Lower lobe of right lung (tissue), 2 donors: Measurements from ENCODE around the gene ZCCHC14. TPM values are rescaled to one million over a fixed set of nuclear protein-coding genes. Genes with fewer than 3 reads are reported as not detected.
"Not testable (repeated sequence)": the region's sequence is repeated elsewhere in the genome, so short reads cannot be mapped to it uniquely, and the experiment has no call there.

Experiments
- ATAC-seq, 2 donors: fragments of 200-7000 bp; cut with Tn5 transposase; one replicate each; pipeline ENCODE4 v1.9.1; 2020 to 2022; ENCODE audit warnings: mild to moderate bottlenecking in 2 of 2, moderate library complexity in 2 of 2
- DNase-seq: peaks from one replicate; pipeline ENCODE4 v3.0.0-alpha.2; 2020
- H3K27ac ChIP-seq: fragments of 200-600 bp; one replicate; pipeline ENCODE4 v1.8.0; 2022
- H3K27me3 ChIP-seq: fragments of 200-600 bp; one replicate; pipeline ENCODE4 v1.8.0; 2022; ENCODE audit warnings: low read depth
- H3K36me3 ChIP-seq: fragments of 200-600 bp; one replicate; pipeline ENCODE4 v1.8.0; 2022; ENCODE audit warnings: mild to moderate bottlenecking
- H3K4me1 ChIP-seq: fragments of 200-600 bp; one replicate; pipeline ENCODE4 v1.8.0; 2022
- H3K4me3 ChIP-seq: fragments of 200-600 bp; one replicate; pipeline ENCODE4 v1.8.0; 2022; ENCODE audit warnings: mild to moderate bottlenecking
- H3K9me3 ChIP-seq: fragments of 200-600 bp; one replicate; pipeline ENCODE4 v1.8.0; 2022
- intact Hi-C: fragments of 100-400 bp; cut with DNase I; formaldehyde crosslinking; loops from one replicate; pipeline ENCODE4 v1.11.0; 2022
- total RNA-seq: library from RNA; stranded (reverse); fragmentation: NEBNext Ultra II Directional; extraction: Animal tissue kit (Norgen Biotek cat#: 25700); gene quantifications from one replicate; pipeline ENCODE4 v1.2.1, GENCODE V29; 2021
- TF ChIP-seq, protein P1 (sequence below): fragments of 200-600 bp; IDR thresholded peaks from one replicate; pipeline ENCODE4 v1.8.0; 2022; ENCODE audit warnings: antibody characterized with exemption, mild to moderate bottlenecking
- donor health status: DM: no; HTN: yes; CAD: no; lungs with severe emphysema.

ZCCHC14 gene
- total RNA-seq, 1 donor from 2014 or later = 23.9 TPM

DNA sequence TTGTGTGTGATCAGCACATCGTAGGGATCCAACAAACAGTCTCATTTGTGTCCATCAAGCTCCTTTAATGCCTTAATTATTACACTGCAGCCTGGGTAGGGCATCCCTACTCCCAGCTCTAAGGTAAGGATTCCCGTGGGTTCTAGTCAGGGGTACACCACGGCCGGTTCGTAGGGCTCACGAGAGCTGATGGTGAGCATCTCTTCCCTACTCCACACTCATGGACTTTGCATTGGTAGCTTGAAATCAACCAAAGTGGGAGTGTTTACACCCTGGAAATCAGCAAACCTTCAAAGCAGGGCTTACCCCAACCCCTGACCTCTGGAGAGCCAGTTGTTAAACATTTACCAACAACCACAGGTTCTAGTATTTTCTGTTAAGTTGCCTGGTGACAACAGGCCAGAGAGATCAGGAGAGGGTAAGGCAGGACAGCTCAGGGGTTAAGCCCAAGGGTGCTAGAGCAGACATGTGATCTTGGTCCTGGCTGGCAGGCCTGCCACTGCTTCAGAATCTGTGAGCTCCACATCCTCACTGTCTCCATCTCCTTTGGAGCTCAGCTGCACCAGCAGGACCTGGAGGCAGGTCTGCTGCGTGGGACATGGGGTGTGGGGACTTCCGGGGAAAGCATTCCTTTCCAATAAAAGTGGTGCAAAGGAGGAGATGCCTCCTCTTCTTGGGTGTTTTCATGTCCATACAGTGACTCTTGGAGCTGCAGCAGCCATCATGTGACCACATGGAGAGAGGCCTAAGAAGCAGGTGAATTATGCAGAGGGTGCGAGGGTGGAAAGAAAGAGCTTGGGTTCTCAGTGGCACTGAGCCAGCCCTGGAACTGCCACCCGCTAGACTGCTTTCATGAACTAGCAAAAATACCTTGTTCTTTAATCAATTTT lies 36.1 kb upstream of the ZCCHC14 start:
- DNase-seq = no peak
- no peak overlapping the region for H3K27ac ChIP-seq
- no peaks in the 10 kb centered on the region for H3K27me3 ChIP-seq
- no peak overlapping the region for H3K4me3 ChIP-seq
- no peaks in the 10 kb centered on the region for H3K4me1 ChIP-seq
- no peak for ATAC-seq
- H3K36me3 ChIP-seq = no peaks in the 10 kb centered on the region
- intact Hi-C loops = no loop called here
- TF ChIP-seq, protein P1, sequence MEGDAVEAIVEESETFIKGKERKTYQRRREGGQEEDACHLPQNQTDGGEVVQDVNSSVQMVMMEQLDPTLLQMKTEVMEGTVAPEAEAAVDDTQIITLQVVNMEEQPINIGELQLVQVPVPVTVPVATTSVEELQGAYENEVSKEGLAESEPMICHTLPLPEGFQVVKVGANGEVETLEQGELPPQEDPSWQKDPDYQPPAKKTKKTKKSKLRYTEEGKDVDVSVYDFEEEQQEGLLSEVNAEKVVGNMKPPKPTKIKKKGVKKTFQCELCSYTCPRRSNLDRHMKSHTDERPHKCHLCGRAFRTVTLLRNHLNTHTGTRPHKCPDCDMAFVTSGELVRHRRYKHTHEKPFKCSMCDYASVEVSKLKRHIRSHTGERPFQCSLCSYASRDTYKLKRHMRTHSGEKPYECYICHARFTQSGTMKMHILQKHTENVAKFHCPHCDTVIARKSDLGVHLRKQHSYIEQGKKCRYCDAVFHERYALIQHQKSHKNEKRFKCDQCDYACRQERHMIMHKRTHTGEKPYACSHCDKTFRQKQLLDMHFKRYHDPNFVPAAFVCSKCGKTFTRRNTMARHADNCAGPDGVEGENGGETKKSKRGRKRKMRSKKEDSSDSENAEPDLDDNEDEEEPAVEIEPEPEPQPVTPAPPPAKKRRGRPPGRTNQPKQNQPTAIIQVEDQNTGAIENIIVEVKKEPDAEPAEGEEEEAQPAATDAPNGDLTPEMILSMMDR = no peak
- H3K9me3 ChIP-seq = peaks cover 23% of the 10 kb centered on the region

DNA sequence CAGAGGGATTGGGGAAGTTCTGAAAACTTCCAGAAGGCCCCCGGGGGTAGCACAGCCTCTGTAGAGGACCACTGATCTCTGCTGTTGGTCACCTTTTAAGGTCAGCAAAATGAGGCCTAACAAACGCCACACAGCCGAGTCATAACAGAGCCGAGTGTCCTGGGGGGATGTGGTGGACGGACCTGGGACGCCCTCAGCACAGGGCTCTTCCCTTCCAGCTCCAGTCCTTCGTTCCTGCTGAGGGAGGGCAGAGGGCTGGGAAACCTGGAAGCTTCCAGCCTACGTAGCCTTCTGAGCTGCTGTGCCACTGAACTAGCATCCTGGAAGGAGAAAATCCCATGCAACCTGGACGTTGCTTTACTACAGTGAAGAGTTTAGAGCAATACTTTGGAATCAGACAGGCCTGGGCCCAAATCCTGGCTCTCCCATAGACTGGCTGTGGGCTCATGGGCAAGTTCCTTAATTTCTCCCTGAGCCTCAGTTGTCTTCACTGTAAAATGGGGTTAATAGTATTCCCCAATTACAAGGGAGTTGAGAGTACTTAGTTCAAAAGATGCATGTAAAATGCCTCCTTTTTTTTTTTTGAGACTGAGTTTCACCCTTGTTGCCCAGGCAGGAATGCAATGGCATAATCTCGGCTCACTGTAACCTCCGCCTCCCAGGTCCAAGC lies 34.4 kb upstream of the ZCCHC14 start:
- Histone ChIP-seq H3K27me3 (no peaks in the 10 kb centered on the region), H3K4me1 (no peaks in the 10 kb centered on the region), H3K9me3 (peaks cover 12% of the 10 kb centered on the region), H3K36me3 (no peaks in the 10 kb centered on the region), H3K27ac (no peak overlapping the region), H3K4me3 (no peak overlapping the region)
- intact Hi-C loops = no loop called here
- TF ChIP-seq, protein P1 = no peak
- DNase-seq (no peak), ATAC-seq (no peak)

DNA sequence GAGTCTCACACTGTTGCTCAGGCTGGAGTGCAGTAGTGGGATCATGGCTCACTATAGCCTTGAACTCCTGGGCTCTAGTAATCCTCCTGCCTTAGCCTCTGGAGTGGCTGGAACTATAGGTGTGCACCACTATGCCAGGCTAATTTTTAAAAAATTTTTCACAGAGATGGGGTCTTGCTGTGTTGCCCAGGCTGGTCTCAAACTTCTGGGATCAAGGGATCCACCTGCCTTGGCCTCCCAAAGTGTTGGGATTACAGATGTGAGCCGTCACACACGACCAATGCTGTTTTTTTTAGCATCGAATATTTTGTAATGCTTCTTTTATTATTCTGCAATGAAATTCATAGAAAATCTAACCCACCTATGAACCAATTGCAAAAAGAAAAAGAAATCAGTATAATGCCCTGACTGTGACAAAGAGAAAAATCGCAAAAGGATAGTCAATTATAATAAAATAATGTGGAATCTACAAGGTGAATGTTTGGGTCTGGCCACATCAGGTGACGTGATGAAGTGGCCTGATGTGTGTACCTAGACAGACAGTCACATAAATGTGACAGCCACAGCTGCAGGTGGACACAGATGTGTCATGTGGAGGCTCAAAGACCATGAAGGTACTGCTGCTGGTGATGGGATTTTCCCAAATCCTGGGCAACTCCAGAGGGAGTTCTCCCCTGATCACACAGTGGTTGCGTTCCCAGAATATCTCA lies 33.6 kb upstream of the ZCCHC14 start:
- ATAC-seq = no peak
- Histone ChIP-seq H3K4me3 (no peak overlapping the region), H3K27me3 (no peaks in the 10 kb centered on the region), H3K4me1 (no peaks in the 10 kb centered on the region), H3K36me3 (no peaks in the 10 kb centered on the region), H3K27ac (no peak overlapping the region), H3K9me3 (peaks cover 12% of the 10 kb centered on the region)
- DNase-seq = no peak
- intact Hi-C loops = no loop called here
- TF ChIP-seq, protein P1 = no peak

DNA sequence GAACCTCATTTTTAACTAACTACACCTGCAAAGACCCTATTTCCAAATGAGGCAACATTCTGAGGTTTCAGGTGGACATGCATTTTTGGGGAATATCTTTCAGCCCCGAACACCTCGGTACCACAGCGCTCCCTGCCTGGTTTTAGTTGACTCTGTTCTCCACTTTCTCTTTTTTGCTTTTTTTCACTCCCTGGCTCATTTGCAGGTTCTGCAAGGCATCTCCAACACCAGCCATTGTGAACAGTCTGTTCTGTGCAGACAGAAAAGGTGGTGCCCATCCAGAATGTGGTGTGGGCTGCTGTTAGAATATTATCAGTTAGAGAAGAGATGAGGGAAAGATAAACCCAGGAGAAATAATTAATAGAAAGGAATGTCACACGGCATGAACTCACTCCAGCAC lies 32.5 kb upstream of the ZCCHC14 start:
- intact Hi-C loops = no loop called here
- TF ChIP-seq, protein P1 = no peak
- no peaks in the 10 kb centered on the region for H3K27me3 ChIP-seq
- DNase-seq = no peak
- ATAC-seq = no peak
- H3K4me1 ChIP-seq = no peaks in the 10 kb centered on the region
- H3K4me3 ChIP-seq = no peak overlapping the region
- H3K9me3 ChIP-seq = peaks cover 11% of the 10 kb centered on the region
- H3K27ac ChIP-seq = no peak overlapping the region
- H3K36me3 ChIP-seq = no peaks in the 10 kb centered on the region

DNA sequence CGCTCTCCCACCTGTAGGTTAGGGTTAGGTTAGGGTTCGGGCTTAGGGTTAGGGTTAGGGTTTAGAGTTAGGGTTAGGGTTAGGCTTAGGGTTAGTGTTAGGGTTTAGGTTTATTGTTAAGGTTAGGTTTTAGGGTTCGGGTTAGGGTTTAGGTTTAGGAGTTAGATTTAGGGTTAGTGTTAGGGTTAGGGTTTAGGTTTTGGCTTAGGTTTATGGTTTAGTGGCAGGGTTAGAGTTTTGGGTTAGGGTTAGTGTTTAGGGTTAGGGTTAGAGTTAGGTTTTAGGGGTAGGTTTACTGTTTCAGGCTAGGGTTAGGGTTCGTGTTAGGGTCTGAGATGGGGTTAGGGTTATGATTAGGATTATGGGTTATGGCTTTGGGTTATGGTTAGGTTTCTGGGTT lies 31.6 kb upstream of the ZCCHC14 start:
- H3K9me3 ChIP-seq = peaks cover 1% of the 10 kb centered on the region
- intact Hi-C loops = no loop called here
- H3K4me1 ChIP-seq = no peaks in the 10 kb centered on the region
- ATAC-seq (no peak), DNase-seq (no peak)
- H3K36me3 ChIP-seq = no peaks in the 10 kb centered on the region
- TF ChIP-seq, protein P1 = no peak
- H3K27ac ChIP-seq = no peak overlapping the region
- no peaks in the 10 kb centered on the region for H3K27me3 ChIP-seq
- H3K4me3 ChIP-seq = no peak overlapping the region

DNA sequence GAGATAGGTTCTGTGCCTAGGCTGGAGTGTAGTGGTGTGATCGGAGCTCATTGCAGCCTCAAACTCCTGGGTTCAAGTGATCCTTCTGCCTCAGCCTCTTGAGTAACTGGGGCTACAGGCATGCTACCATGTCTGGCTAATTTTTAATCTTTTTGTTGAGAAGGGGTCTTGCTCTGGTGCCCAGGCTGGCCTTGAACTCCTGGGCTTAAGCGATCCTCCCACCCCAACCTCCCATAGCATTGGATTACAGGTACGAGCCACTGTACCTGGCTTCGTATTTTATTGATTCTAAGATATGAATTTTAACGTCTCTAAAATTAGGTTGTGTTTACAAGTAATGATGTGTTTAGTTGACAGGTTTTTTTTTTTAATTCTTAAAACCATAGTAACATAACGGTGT lies 30.8 kb upstream of the ZCCHC14 start:
- H3K27ac ChIP-seq, intact Hi-C loops, ATAC-seq, DNase-seq, H3K4me3 ChIP-seq, H3K4me1 ChIP-seq, H3K36me3 ChIP-seq, H3K9me3 ChIP-seq, H3K27me3 ChIP-seq: not testable (repeated sequence)

DNA sequence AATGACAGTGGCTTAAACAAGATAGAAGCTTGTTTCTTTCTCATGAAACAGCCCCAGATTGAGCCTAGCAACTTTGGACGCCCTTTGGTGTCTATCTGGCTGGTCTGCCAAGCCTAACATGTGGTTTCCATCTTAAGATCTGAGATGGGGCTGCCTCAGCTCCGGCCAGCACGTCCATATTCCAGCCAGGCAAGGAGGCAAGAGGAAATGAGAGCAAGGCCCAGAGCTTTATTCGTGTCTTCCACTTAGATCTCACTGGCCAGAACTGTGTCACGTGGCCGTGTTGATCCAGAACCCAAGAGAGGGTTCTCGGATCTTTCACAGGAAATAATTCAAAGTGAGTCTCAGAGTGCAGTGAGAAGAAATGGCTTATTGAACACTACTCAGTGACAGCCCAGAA lies 28.9 kb upstream of the ZCCHC14 start:
- H3K27me3 ChIP-seq, ATAC-seq, H3K4me3 ChIP-seq, H3K4me1 ChIP-seq, intact Hi-C loops, H3K36me3 ChIP-seq, H3K27ac ChIP-seq, DNase-seq, H3K9me3 ChIP-seq: not testable (repeated sequence)

GRCh38 chr16:87519170-87519569 lies 26.3 kb upstream of the ZCCHC14 start:
- DNase-seq, ATAC-seq, H3K36me3 ChIP-seq, H3K9me3 ChIP-seq, H3K4me3 ChIP-seq, H3K27ac ChIP-seq, H3K27me3 ChIP-seq, intact Hi-C loops: not testable (repeated sequence)
- H3K4me1 ChIP-seq = peaks cover 13% of the 10 kb centered on the region
